SK-N-MC (cell line): ENCODE data around the gene CPOX.

ENCODE experiments used
- EZH2 ChIP-seq: fragments of 200-600 bp; sonication (generic); IDR thresholded peaks from one replicate; pipeline ENCODE4 v1.6.1; 2017; ENCODE audit warnings: antibody characterized with exemption
- POLR2AphosphoS5 ChIP-seq: IDR thresholded peaks from 2 replicates; pipeline ENCODE4 v1.6.1; 2012; ENCODE audit warnings: mild to moderate bottlenecking, low read depth, low read length, borderline replicate concordance

GRCh38 chr3:98628317-98628716, 34.9 kb upstream of the CPOX start:
- TF ChIP-seq EZH2 (no peak), POLR2AphosphoS5 (no peak)
